HTERT RPE-1 (cell line): Measurements from ENCODE around the gene TNP2.

Experiments
- in situ Hi-C: fragments of 300-500 bp; cut with MboI; formaldehyde crosslinking; loops from 4 replicates; pipeline ENCODE4 v1.14.3; 2020; ENCODE audit warnings: low sequenced_read_pairs

Gene TNP2

GRCh38 chr16:11256661-11257130, 12.4 kb downstream of the TNP2 start:
- in situ Hi-C loops: no loop called here

DNA sequence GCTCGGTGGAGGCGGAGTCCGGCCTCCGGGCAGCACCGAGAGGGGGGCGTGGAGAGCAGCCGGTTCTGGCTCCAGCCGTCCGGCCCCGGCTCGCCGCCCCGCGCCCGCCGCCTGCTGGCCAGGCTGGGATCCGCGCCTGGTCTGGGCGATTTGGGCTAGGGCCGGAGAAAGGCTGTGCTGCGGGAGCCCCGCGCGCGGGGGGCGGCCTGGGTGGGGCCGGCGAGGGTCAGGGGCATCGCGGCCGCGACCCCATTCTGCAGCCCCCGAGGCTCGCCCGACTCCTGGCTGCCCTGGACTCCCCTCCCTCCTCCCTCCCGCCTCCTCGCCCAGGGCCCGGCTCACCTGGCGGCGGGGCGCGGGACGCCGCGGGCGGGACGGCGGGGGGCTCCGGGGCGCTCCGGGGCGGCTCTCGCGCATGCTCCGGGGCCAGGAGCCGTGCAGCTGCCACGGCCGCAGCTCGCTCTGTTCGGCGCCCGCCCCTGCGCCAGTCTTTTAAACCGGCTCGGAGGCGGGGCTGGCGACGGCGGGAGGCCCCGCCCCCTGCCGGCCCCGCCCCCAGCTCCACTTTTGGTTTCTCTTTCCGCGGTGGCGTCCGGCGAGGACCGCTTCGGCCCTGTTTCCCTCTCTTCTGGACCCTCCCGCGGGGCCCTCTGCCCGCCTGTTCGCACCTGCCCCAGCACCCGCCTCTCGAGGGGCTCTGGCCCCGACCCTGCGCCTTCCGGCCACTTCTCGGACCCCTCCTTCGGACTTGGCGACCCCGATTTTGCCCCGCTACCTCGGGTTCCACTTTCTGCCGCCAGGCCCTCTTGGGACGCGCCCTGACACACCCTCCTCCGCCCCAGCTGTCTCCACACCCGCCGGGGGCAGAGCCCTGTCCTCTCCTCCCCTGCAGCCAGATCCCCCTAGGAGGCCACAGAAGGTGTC, 13.1 kb downstream of the TNP2 start, which contains the start of gene SOCS1:
Gene SOCS1, minus strand, starts transcription at position 468 of the 924 bp plus-strand sequence. CDS start 726 bp downstream, outside the sequence.
- in situ Hi-C loops: no loop called here

GRCh38 chr16:11254913-11255736, 14.0 kb downstream of the TNP2 start:
- in situ Hi-C loops: no loop called here

DNA sequence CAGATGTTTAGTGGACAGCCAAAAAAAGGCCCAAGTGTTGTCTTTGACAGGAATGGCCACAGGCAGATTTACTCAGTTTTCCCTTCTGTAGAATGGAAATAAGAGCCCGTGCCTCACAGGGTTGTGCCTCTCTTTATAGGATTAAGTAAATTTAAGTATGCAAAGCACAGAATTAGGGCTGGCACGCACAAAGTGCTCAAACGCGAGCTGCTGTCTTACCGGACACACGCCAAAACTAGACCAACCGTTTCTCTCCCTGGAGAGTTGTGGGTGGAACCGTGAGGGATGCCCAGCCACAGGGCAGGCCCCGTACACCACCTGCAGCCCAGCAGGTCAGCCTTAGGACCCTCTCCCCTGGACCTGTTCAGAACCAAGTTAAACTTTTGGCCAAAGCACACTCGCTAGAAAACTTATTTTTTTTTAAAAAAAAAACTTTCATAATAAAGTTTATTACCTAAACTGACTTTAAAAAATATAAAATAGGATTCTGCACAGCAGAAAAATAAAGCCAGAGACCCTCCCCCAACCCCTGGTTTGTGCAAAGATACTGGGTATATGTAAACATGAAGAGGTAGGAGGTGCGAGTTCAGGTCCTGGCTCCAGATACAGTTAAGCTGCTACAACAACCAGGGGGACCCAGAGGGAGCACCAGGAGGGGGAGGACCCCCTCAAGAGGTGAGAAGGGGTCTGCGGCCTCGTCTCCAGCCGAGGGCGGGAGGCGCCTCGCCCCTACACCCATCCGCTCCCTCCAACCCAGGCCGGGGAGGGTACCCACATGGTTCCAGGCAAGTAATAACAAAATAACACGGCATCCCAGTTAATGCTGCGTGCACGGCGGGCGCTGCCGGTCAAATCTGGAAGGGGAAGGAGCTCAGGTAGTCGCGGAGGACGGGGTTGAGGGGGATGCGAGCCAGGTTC, 14.9 kb downstream of the TNP2 start:
- in situ Hi-C loops: no loop called here

GRCh38 chr16:11253009-11253994, 15.8 kb downstream of the TNP2 start:
- in situ Hi-C loops: no loop called here

GRCh38 chr16:11252482-11252931, 16.6 kb downstream of the TNP2 start:
- in situ Hi-C loops: no loop called here

- in situ Hi-C loops: no loop called here
Measured at GRCh38 chr16:11251525-11252481, 17.3 kb downstream of the TNP2 start.

DNA sequence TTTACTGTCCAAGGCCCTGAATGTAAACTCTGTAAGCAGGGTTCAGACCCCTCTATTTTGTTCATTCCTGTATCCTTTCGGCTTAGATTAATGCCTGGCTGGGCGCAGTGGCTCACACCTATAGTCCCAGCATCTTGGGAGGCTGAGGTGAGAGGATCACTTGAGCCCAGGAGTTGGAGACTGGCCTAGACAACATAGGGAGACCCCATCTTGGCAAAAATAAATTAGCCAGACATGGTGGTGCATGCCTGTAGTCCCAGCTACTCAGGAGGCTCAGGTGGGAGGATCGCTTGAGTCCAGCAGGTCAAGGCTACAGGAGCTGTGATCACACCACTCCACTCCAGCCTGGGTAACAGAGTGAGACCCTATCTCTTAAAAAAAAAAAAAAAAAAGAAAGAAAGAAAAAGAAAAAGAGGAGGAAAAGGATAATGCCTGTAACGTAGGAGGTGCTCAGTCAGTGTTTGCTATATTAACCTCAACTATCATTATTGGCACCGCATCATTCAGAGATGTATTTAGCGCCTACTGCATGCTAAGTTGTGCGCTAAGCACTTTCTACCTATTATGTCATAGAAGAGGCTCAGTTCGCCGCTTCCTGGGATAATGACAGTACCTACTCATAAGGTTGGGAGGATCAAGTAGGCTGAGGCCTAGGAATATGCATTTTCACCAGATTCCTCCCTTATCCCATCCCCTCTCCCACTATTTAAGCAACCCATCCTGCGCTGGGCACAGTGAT, 18.2 kb downstream of the TNP2 start:
- in situ Hi-C loops: no loop called here

DNA sequence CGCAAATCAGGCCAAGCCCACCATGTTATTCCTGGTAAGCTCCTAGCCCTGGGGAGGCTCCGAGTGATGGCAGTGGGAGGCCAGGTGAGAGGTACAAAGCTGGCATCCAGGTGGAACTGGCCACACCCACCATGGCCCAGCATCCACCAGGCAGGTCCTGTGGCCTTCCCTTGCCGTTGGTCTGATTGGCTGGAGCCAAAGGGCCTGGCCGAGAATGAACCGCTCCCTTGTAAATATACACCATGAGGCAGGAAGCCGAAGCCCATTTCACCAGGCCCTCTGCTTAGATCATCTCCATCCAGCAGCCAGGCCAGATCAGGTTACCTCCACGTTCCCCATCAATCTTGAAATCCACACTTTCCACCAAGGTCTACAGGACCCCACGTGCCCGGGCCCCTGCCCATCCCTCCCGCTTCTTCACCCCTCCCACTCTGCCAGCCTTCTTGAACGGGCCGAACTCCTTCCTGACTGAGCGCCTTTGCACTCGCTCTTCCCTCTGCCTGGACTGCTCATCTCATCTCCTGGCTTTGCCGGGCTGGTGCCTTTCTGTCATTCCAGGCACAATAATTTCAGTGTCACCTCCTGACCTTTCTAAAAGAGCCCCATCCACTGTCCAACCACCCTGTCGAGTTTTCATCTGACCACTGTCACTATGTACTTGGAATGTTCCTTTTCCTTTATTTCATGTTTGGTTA, 18.9 kb downstream of the TNP2 start:
- in situ Hi-C loops: no loop called here

- in situ Hi-C loops: no loop called here
Measured at GRCh38 chr16:11249233-11250061, 19.7 kb downstream of the TNP2 start.

DNA sequence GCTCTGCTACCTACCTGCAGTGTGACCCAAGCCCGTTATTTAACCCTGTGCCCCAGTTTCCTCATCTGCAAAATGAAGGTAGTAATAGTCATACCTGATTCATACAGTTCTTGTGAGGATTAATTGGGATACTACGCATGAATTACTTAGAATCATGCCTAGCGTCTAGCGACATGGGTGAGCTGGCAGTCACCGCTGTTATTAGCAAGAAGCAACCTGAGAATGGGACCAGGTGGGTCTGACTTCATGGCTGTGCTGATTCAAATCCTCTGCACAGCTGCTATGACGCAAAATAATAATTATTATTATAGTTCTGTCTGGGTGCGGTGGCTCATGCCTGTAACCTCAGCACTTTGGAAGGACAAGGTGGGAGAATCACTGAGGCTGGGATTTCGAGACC, 21.0 kb downstream of the TNP2 start:
- in situ Hi-C loops: no loop called here

- in situ Hi-C loops: no loop called here
Measured at GRCh38 chr16:11245988-11246387, 23.1 kb downstream of the TNP2 start.

DNA sequence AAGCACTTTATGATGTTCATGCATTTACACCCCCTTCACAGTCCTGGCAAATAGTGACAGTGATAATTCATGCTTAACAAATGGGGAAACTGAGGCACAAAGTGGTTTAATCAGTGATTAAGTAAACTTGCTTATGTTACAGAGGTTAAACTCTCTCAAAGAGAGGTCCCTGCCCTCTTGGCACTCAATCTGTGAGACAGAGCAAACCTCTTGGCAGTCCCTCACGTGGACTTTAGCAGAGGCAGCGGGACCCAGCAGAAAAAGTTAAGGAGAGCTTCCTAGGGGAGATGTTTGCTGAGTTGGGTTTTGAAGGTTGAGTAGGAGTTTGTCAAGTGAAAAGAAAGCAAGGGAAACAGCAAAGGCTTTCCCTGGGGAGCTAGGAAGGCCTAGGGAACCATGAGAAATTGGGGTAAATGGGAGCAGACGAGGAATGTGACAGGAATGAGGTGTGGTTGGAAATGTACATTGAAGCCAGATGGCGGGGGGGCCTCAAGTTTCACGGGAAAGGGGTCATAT, 23.8 kb downstream of the TNP2 start:
- in situ Hi-C loops: no loop called here

DNA sequence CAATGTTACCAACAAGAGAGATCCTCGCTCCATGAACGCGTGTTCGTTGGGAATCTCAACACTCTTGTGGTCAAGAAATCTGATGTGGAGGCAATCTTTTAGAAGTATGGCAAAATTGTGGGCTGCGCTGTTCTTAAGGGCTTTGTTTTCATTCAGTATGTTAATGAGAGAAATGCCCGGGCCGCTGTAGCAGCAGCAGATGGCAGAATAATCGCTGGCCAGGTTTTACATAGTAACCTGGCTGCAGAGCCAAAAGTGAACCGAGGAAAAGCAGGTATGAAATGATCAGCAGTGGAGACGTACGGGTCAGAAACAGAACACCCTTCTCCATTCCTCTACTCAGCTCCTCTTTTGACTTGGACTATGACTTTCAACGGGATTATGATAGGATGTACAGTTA, 26.5 kb downstream of the TNP2 start:
- in situ Hi-C loops: no loop called here

DNA sequence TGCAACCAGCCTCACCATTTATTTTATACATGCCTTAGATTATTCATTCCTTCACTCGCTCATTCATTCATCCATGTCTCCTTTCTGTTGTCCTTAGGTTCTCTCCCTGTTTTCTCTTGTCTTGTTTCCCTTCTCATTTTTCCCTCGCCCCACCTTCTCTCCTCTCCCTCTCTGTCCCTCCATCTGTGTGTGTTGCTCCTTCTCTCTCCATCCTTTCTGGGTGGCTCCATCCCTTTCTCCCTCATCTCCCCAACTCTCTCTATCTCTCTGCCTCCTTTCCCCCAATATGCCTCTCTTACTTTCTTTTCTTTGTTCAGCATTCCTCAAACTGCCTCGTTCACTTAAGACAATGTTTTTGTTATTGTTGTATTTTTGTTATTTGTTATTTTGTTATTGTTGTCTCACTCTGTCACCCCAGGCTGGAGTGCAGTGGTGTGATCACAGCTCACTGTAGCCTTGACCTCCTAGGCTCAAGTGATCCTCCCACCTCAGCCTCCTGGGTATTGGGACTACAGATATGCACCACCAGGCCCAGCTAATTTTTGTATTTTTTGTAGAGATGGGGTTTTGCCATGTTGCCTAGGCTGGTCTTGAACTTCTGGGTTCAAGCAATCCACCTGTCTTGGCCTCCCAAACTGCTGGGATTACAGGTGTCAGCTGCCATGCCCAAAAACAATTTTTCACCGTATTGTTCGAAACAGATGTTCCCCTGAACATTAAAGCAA, 27.5 kb downstream of the TNP2 start:
- in situ Hi-C loops: no loop called here
